Lower lobe of right lung (tissue), 2 donors: ENCODE measurements around the gene UBASH3A. TPM values are rescaled to one million over a fixed set of nuclear protein-coding genes. Genes with fewer than 3 reads are reported as not detected.
"Not testable (repeated sequence)": the region's sequence is repeated elsewhere in the genome, so short reads cannot be mapped to it uniquely, and the experiment has no call there.

ENCODE experiments used
- ATAC-seq, 2 donors: fragments of 200-7000 bp; cut with Tn5 transposase; one replicate each; pipeline ENCODE4 v1.9.1; 2020 to 2022; ENCODE audit warnings: mild to moderate bottlenecking in 2 of 2, moderate library complexity in 2 of 2
- DNase-seq: peaks from one replicate; pipeline ENCODE4 v3.0.0-alpha.2; 2020
- H3K27ac ChIP-seq: fragments of 200-600 bp; one replicate; pipeline ENCODE4 v1.8.0; 2022
- H3K27me3 ChIP-seq: fragments of 200-600 bp; one replicate; pipeline ENCODE4 v1.8.0; 2022; ENCODE audit warnings: low read depth
- H3K36me3 ChIP-seq: fragments of 200-600 bp; one replicate; pipeline ENCODE4 v1.8.0; 2022; ENCODE audit warnings: mild to moderate bottlenecking
- H3K4me1 ChIP-seq: fragments of 200-600 bp; one replicate; pipeline ENCODE4 v1.8.0; 2022
- H3K4me3 ChIP-seq: fragments of 200-600 bp; one replicate; pipeline ENCODE4 v1.8.0; 2022; ENCODE audit warnings: mild to moderate bottlenecking
- H3K9me3 ChIP-seq: fragments of 200-600 bp; one replicate; pipeline ENCODE4 v1.8.0; 2022
- CTCF ChIP-seq: fragments of 200-600 bp; IDR thresholded peaks from one replicate; pipeline ENCODE4 v1.8.0; 2022; ENCODE audit warnings: antibody characterized with exemption, mild to moderate bottlenecking
- intact Hi-C: fragments of 100-400 bp; cut with DNase I; formaldehyde crosslinking; loops from one replicate; pipeline ENCODE4 v1.11.0; 2022
- total RNA-seq: library from RNA; stranded (reverse); fragmentation: NEBNext Ultra II Directional; extraction: Animal tissue kit (Norgen Biotek cat#: 25700); gene quantifications from one replicate; pipeline ENCODE4 v1.2.1, GENCODE V29; 2021
- donor health status: DM: no; HTN: yes; CAD: no; lungs with severe emphysema.

The UBASH3A gene
- total RNA-seq, 1 donor from 2014 or later: 1.2 TPM

GRCh38 chr21:42407476-42407875 is 3.8 kb downstream of the UBASH3A start:
- H3K4me3 ChIP-seq: no peak overlapping the region
- no peaks in the 10 kb centered on the region for H3K9me3 ChIP-seq
- no peaks in the 10 kb centered on the region for H3K36me3 ChIP-seq
- no peaks in the 10 kb centered on the region for H3K4me1 ChIP-seq
- no peak for TF ChIP-seq CTCF
- intact Hi-C loops: no loop called here
- DNase-seq (no peak), ATAC-seq (no peak)
- peaks cover 5% of the 10 kb centered on the region for H3K27me3 ChIP-seq
- no peak overlapping the region for H3K27ac ChIP-seq

GRCh38 chr21:42408718-42409117 is 5.0 kb downstream of the UBASH3A start:
- H3K27me3 ChIP-seq, H3K36me3 ChIP-seq, H3K4me3 ChIP-seq, ATAC-seq, DNase-seq, intact Hi-C loops, H3K27ac ChIP-seq, H3K9me3 ChIP-seq, H3K4me1 ChIP-seq: not testable (repeated sequence)

GRCh38 chr21:42409366-42409765 is 5.7 kb downstream of the UBASH3A start:
- no peak for ATAC-seq
- DNase-seq: no peak
- intact Hi-C loops: no loop called here

GRCh38 chr21:42411197-42411869 is 7.6 kb downstream of the UBASH3A start:
- DNase-seq (no peak), ATAC-seq (no peak)
- H3K4me1 ChIP-seq: no peaks in the 10 kb centered on the region

More at GRCh38 chr21:42409366-42409765, 5.7 kb downstream of the UBASH3A start:
- Histone ChIP-seq H3K4me1 (no peaks in the 10 kb centered on the region), H3K4me3 (no peak overlapping the region), H3K9me3 (no peaks in the 10 kb centered on the region), H3K27me3 (peaks cover 5% of the 10 kb centered on the region), H3K27ac (no peak overlapping the region), H3K36me3 (no peaks in the 10 kb centered on the region)
- TF ChIP-seq CTCF: no peak

GRCh38 chr21:42411891-42412635 is 8.4 kb downstream of the UBASH3A start:
- H3K4me1 ChIP-seq: no peaks in the 10 kb centered on the region
- no peaks in the 10 kb centered on the region for H3K36me3 ChIP-seq
- intact Hi-C loops: no loop called here
- H3K9me3 ChIP-seq: no peaks in the 10 kb centered on the region
- no peak for TF ChIP-seq CTCF
- ATAC-seq (no peak), DNase-seq (no peak)
- H3K4me3 ChIP-seq: no peak overlapping the region
- no peak overlapping the region for H3K27ac ChIP-seq
- H3K27me3 ChIP-seq: peaks cover 5% of the 10 kb centered on the region

More at GRCh38 chr21:42411197-42411869, 7.6 kb downstream of the UBASH3A start:
- Histone ChIP-seq H3K27ac (no peak overlapping the region), H3K36me3 (no peaks in the 10 kb centered on the region), H3K9me3 (no peaks in the 10 kb centered on the region), H3K4me3 (no peak overlapping the region), H3K27me3 (peaks cover 9% of the 10 kb centered on the region)
- no peak for TF ChIP-seq CTCF
- intact Hi-C loops: no loop called here

- DNase-seq: no peak
- Histone ChIP-seq H3K4me3 (no peak overlapping the region), H3K27ac (no peak overlapping the region), H3K9me3 (no peaks in the 10 kb centered on the region), H3K27me3 (peaks cover 4% of the 10 kb centered on the region), H3K4me1 (no peaks in the 10 kb centered on the region), H3K36me3 (no peaks in the 10 kb centered on the region)
- TF ChIP-seq CTCF: no peak
- ATAC-seq: no peak
- intact Hi-C loops: no loop called here
Measured at GRCh38 chr21:42412636-42412933, 8.9 kb downstream of the UBASH3A start.
